GM12874 (cell line): Measurements from ENCODE around the gene PSRC1.

ENCODE experiments used
- CTCF ChIP-seq: IDR thresholded peaks from 2 replicates; pipeline ENCODE4 v1.5.1; 2011; ENCODE audit warnings: low read depth, mild to moderate bottlenecking, control low read depth, low read length, moderate library complexity; ENCODE audit not compliant: insufficient read depth

The PSRC1 gene

GRCh38 chr1:109272831-109273547 is 10.0 kb downstream of the PSRC1 start:
- TF ChIP-seq CTCF: no peak

- TF ChIP-seq CTCF: no peak
These were observed 10.7 kb downstream of the PSRC1 start for GRCh38 chr1:109272021-109272799.

DNA sequence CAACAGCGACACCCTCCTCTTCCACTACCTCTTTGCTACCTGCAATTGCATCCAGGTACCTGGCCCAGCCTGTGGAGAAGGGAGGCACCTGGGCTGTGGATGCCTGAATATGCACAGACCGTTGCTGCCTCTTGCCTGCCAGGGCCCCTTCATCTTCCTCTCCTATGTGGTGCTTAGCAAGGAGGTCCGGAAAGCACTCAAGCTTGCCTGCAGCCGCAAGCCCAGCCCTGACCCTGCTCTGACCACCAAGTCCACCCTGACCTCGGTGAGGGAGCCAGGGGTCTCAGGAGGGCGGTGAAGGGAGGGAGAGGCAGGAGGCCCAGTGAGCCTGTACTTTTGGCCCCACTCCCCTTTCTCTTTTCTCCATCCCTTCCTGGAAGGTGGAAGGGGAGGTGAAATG is 11.5 kb downstream of the PSRC1 start:
- TF ChIP-seq CTCF: no peak

GRCh38 chr1:109270623-109271317 is 12.2 kb downstream of the PSRC1 start:
- TF ChIP-seq CTCF: no peak

- TF ChIP-seq CTCF: no peak
These were observed 12.8 kb downstream of the PSRC1 start for GRCh38 chr1:109269981-109270622.

- TF ChIP-seq CTCF: no peak
These were observed 13.5 kb downstream of the PSRC1 start for GRCh38 chr1:109269212-109269980.
